BJ (cell line): ENCODE measurements around the gene ALDH1A1. TPM values are rescaled to one million over a fixed set of nuclear protein-coding genes. Genes with fewer than 3 reads are reported as not detected.

ENCODE experiments used
- CTCF ChIA-PET: fragments of 350-600 bp; formaldehyde crosslinking; extraction: SDS; loops from one replicate; lab custom pipeline; 2021; ENCODE audit warnings: antibody characterized with exemption, inconsistent platforms; lab: Yijun Ruan, JAX
- POLR2A ChIA-PET: fragments of 300-600 bp; sonication (Branson Sonifier 250); formaldehyde crosslinking; extraction: SDS; loops from one replicate; lab custom pipeline; 2021; ENCODE audit warnings: antibody characterized with exemption; lab: Charles Lee
- DNase-seq: peaks from one replicate; pipeline ENCODE4 v3.0.0-alpha.2; 2011; ENCODE audit warnings: low read depth
- H3K27me3 ChIP-seq: 2 replicates; pipeline ENCODE4 v1.6.0; 2011; ENCODE audit warnings: low read length; ENCODE audit not compliant: control insufficient read depth, insufficient read depth
- H3K36me3 ChIP-seq: 2 replicates; pipeline ENCODE4 v1.5.1; 2011; ENCODE audit warnings: low read length; ENCODE audit not compliant: control insufficient read depth, insufficient read depth
- H3K4me3 ChIP-seq: 2 replicates; pipeline ENCODE4 v1.5.1; 2011; ENCODE audit warnings: low read depth, mild to moderate bottlenecking, control low read depth, low read length
- polyA plus RNA-seq: library from polyadenylated mRNA; depleted of rRNA; stranded (reverse); fragments of >200 nt; gene quantifications from 2 replicates; pipeline ENCODE4 v1.2.3, GENCODE V29; 2011
- TF ChIP-seq, protein P1 (sequence below): IDR thresholded peaks from 2 replicates; pipeline ENCODE4 v1.5.1; 2011; ENCODE audit warnings: low read depth, mild to moderate bottlenecking, control low read depth, inconsistent platforms, low read length, moderate library complexity; ENCODE audit not compliant: insufficient read depth

ALDH1A1 gene
- polyA plus RNA-seq, 1 experiment = 247 TPM

DNA sequence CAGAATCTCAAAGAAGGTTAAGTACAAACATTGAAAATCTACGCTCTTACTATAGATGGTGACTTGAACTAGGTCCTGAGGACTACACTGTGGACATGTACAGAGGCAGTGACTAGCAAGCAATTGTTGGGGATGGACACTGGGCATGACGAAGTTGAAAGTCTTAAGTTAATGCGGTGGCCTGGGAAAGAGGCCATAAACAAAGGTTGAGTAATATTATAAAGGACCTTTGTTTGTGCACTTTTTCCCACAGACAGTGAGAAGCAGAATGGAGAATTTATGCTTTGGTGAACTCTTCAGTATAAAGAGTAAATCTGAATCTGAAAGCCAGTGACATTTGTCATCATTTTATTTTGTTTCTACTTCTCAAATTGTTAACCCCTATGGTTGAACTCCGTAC is 15.3 kb downstream of the ALDH1A1 start:
- Histone ChIP-seq H3K36me3 (peaks cover 2% of the 10 kb centered on the region), H3K27me3 (no peaks in the 10 kb centered on the region), H3K4me3 (no peak overlapping the region)
- DNase-seq = no peak
- POLR2A ChIA-PET = interaction anchor here (0.7 kb wide), 1 partner anchor 236 kb away, joined by 5 read pairs; no protein-coding TSS in a partner anchor
- TF ChIP-seq, protein P1, sequence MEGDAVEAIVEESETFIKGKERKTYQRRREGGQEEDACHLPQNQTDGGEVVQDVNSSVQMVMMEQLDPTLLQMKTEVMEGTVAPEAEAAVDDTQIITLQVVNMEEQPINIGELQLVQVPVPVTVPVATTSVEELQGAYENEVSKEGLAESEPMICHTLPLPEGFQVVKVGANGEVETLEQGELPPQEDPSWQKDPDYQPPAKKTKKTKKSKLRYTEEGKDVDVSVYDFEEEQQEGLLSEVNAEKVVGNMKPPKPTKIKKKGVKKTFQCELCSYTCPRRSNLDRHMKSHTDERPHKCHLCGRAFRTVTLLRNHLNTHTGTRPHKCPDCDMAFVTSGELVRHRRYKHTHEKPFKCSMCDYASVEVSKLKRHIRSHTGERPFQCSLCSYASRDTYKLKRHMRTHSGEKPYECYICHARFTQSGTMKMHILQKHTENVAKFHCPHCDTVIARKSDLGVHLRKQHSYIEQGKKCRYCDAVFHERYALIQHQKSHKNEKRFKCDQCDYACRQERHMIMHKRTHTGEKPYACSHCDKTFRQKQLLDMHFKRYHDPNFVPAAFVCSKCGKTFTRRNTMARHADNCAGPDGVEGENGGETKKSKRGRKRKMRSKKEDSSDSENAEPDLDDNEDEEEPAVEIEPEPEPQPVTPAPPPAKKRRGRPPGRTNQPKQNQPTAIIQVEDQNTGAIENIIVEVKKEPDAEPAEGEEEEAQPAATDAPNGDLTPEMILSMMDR = no peak
- CTCF ChIA-PET = interaction anchor here (1.2 kb wide), 1 partner anchor 86 kb away, joined by 4 read pairs; no protein-coding TSS in a partner anchor

DNA sequence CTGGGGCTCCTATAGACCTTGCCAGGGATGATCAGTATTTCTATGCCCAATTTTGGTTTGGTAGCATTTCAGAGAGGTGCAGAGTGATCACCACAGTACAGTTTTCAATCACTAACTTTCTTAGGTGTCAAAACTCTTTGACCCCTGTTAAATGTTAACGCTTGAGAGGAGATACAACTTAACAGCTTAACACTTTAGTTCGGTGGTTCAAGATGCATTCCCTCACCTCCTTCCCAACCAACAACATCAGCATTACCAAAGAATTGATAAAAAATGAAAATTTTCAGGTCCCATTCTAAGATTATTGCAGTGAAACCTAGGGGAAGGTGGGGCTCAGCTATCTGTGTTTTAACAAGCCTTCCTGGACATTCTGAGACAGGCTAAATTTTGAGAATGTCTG is 16.2 kb downstream of the ALDH1A1 start:
- TF ChIP-seq, protein P1 = no peak
- Histone ChIP-seq H3K36me3 (peaks cover 2% of the 10 kb centered on the region), H3K4me3 (no peak overlapping the region), H3K27me3 (no peaks in the 10 kb centered on the region)
- POLR2A ChIA-PET = no interaction called here
- DNase-seq = no peak
- CTCF ChIA-PET = interaction anchor here (1.2 kb wide), 1 partner anchor 86 kb away, joined by 4 read pairs; no protein-coding TSS in a partner anchor

DNA sequence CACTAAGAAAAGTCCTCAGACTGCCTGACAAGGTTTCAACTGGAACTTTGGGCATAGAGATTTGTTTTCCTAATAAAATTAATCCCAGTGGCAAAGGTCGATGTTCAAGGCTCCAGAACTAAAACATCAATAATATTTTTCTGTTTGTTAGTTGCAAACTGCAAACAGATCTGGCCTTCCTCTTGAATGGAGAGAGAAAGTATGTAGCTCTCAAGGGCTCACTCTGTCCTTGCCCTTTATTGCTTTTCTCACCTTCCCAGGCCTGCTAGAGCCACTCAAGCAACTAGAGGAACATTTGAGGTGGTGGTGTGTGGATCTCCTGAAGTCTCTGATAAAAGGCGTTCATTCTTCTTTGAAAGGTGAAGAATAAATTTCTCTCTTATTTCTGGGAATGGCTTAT is 16.6 kb downstream of the ALDH1A1 start:
- POLR2A ChIA-PET = no interaction called here
- no peak for DNase-seq
- no peaks in the 10 kb centered on the region for H3K27me3 ChIP-seq
- TF ChIP-seq, protein P1 = no peak
- no peak overlapping the region for H3K4me3 ChIP-seq
- CTCF ChIA-PET = no interaction called here
- H3K36me3 ChIP-seq = peaks cover 2% of the 10 kb centered on the region

GRCh38 chr9:72935595-72935994 is 17.3 kb downstream of the ALDH1A1 start:
- no peaks in the 10 kb centered on the region for H3K27me3 ChIP-seq
- no peak for DNase-seq
- peaks cover 2% of the 10 kb centered on the region for H3K36me3 ChIP-seq
- ChIA-PET POLR2A (no interaction called here), CTCF (no interaction called here)
- TF ChIP-seq, protein P1 = no peak
- no peak overlapping the region for H3K4me3 ChIP-seq

DNA sequence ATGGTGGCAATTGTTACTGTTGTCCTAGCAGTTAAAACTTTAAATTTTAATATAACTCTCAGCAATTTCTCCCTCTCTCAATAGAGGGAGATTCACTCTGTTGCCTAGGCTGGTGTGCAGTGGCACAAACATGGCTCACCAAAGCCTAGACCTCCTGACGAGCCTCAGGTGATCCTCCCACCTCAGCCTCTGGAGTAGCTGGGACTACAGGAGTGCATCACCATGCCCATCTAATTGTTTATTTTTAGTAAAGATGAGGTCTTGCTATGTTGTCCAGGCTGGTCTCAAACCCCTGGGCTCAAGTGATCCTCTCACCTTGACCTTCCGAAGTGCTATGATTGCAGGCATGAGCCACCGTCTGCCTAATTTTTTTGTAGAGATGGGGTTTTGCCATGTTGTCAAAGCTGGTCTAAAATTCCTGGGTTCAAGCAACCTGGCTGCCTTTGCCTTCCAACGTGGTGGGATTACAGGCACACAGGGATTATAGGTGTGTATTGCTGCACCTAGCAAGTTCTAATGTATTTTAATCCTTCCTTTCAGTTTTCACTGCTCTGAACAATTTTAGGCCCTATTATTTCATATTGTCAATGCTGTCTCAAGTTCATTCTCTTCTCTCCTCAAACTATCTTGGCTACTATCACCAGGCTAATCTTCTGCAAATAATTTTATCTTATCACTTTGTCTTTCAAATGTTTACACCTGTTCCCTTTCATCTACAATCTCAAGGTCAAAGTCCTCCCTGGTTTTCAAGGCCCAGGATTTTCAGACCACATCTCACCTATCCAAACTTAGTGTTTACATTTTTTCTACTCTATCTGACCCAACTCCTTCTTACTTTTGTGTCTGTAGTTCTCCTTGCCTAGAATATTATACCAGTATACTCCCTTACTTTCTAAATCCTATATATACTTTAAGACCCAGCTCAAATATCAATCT is 18.9 kb downstream of the ALDH1A1 start:
- peaks cover 4% of the 10 kb centered on the region for H3K36me3 ChIP-seq
- H3K27me3 ChIP-seq = no peaks in the 10 kb centered on the region
- no peak for DNase-seq
- H3K4me3 ChIP-seq = no peak overlapping the region
- CTCF ChIA-PET = no interaction called here
- TF ChIP-seq, protein P1 = no peak
- POLR2A ChIA-PET = no interaction called here
